Left lung (tissue), 10 donors: ENCODE measurements around the gene CCDC27. TPM values are rescaled to one million over a fixed set of nuclear protein-coding genes. Genes with fewer than 3 reads are reported as not detected.
A peak's percentile ranks its signal among the peaks of the same experiment; 100 is the strongest.

Source experiments
- ATAC-seq: fragments of 200-7000 bp; cut with Tn5 transposase; one replicate; pipeline ENCODE4 v1.9.1; 2020; ENCODE audit warnings: moderate library complexity
- DNase-seq, 4 donors: peaks; one replicate each; pipeline ENCODE4 v3.0.0-alpha.2; 2013 to 2020
- H3K27ac ChIP-seq, 2 donors: fragments of 200-600 bp; sonication (generic) in 1 of 2; one replicate each; pipeline versions ENCODE4 v1.5.0 to v1.8.0; 2020 to 2021
- H3K27me3 ChIP-seq, 2 donors: fragments of 200-600 bp; sonication (generic) in 1 of 2; one replicate each; pipeline versions ENCODE4 v1.5.0 to v1.8.0; 2020 to 2021
- H3K36me3 ChIP-seq, 2 donors: fragments of 200-600 bp; sonication (generic) in 1 of 2; one replicate each; pipeline versions ENCODE4 v1.5.0 to v1.8.0; 2020 to 2021
- H3K4me1 ChIP-seq, 2 donors: fragments of 200-600 bp; one replicate each; pipeline ENCODE4 v1.8.0; 2021
- H3K4me3 ChIP-seq, 2 donors: fragments of 200-600 bp; sonication (generic) in 1 of 2; one replicate each; pipeline versions ENCODE4 v1.5.0 to v1.8.0; 2020 to 2021; ENCODE audit warnings: mild to moderate bottlenecking in 1 of 2
- H3K9me3 ChIP-seq, 2 donors: fragments of 200-600 bp; sonication (generic) in 1 of 2; one replicate each; pipeline versions ENCODE4 v1.5.0 to v1.8.0; 2020 to 2021
- CTCF ChIP-seq, 2 donors: fragments of 200-600 bp; sonication (generic) in 1 of 2; IDR thresholded peaks; one replicate each; pipeline versions ENCODE4 v1.5.0 to v1.8.0; 2021; ENCODE audit warnings: antibody characterized with exemption in 2 of 2
- intact Hi-C, 2 donors: fragments of 100-400 bp; cut with DNase I; formaldehyde crosslinking; loops; one replicate each; pipeline versions ENCODE4 v1.11.2 to v1.14.2; 2022
- polyA plus RNA-seq, 6 donors: library from polyadenylated mRNA; unstranded; fragments of 120-200 nt; gene quantifications; one replicate each; pipeline ENCODE4 v1.2.1, GENCODE V29; 2013; ENCODE audit not compliant: insufficient read length in 6 of 6
- total RNA-seq, 2 donors: library from RNA; stranded (reverse); fragmentation: NEBNext Ultra II Directional; extraction: Animal tissue kit (Norgen Biotek cat#: 25700); gene quantifications; one replicate each; pipeline ENCODE4 v1.2.1, GENCODE V29; 2021
- donor health status: DM: no; HTN: yes; CAD: no.
- donor health status: DM: no; HTN: no; CAD: no.

The CCDC27 gene
- total and polyA plus RNA-seq, 8 donors = 0.17 to 0.31 (median 0.25) TPM; not detected in 2

DNA sequence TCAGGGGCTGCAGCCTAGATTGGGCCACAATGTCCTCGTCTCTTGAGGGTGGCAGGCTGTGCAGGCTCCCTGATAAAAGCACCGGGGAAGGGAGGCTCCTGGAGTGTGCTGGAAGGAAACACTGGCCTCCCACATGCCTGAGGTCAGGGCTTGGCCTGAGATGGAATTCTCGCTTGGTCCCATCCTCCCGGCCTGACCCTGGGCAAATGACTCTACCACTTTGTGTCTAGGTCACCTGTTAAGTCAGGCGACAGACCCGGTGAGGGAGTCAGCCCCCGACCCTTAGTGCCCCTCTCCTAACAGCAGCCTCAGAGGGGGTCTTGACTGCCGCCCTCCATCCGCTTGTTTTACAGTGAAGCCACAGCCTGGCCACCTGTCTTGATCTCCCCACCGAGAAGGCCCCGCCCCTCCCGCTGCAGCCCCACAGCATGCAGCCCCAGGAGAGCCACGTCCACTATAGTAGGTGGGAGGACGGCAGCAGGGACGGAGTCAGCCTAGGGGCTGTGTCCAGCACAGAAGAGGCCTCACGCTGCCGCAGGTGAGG is 22.8 kb downstream of the CCDC27 start:
- ATAC-seq (no peak), DNase-seq (no peak)
- intact Hi-C loops = no loop called here
- Histone ChIP-seq H3K27ac (no peak overlapping the region), H3K27me3 (peaks cover 0 to 35% of the 10 kb centered on the region in 2 donors), H3K9me3 (no peaks in the 10 kb centered on the region), H3K36me3 (peaks cover 0 to 23% of the 10 kb centered on the region in 2 donors), H3K4me3 (no peak overlapping the region), H3K4me1 (peaks cover 4 to 34% of the 10 kb centered on the region in 2 donors)
- no peak for TF ChIP-seq CTCF (IDR thresholded peaks at IDR 0.05)

DNA sequence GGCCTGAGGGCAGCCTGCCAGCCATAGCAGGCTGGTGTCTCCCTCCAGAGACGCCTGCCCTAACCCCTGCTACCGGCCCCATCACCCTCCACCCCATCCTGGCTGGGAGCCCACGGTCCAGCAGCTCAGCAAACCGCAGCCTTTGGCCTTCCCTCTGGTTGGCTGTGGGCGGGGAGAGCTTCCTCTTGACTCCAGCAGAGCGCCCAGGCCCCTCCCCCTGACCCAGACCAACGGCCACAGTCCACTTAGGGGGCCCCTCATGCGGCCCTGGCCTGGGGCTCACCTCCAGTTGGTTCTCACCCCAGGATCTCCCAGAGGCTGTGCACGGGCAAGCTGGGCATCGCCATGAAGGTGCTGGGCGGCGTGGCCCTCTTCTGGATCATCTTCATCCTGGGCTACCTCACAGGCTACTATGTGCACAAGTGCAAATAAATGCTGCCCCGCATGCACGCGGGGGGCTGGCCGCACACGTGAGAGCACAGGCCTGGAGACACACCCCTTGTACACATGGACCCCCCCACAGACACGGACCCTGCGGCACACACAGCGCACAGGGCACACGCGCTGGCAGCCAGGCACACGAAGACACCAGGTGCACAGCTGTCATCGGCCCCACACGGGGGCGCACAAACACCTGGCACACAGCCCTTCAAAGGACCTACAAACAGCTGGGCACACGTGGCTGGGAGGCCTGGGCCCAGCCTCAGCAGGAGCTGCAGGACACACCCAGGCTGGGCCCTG is 23.4 kb downstream of the CCDC27 start:
- Histone ChIP-seq H3K27ac (no peak overlapping the region), H3K4me1 (peaks cover 4 to 34% of the 10 kb centered on the region in 2 donors), H3K9me3 (no peaks in the 10 kb centered on the region), H3K4me3 (no peak overlapping the region), H3K27me3 (peaks cover 0 to 30% of the 10 kb centered on the region in 2 donors), H3K36me3 (peaks cover 0 to 29% of the 10 kb centered on the region in 2 donors)
- peak; percentile 12 for ATAC-seq
- intact Hi-C loops = no loop called here
- DNase-seq = peak in 3 of 4 donors; percentile 42 to 85 (median 59)
- no peak for TF ChIP-seq CTCF (IDR thresholded peaks at IDR 0.05)

- no peak for TF ChIP-seq CTCF (IDR thresholded peaks at IDR 0.05)
- peak in 2 of 4 donors; percentile 26 to 74 for DNase-seq
- H3K36me3 ChIP-seq = peaks cover 0 to 36% of the 10 kb centered on the region in 2 donors
- no peaks in the 10 kb centered on the region for H3K9me3 ChIP-seq
- H3K27me3 ChIP-seq = peaks cover 0 to 23% of the 10 kb centered on the region in 2 donors
- H3K27ac ChIP-seq = no peak overlapping the region
- no peak overlapping the region for H3K4me3 ChIP-seq
- intact Hi-C loops = no loop called here
- peak; percentile 4 for ATAC-seq
- H3K4me1 ChIP-seq = peaks cover 4 to 32% of the 10 kb centered on the region in 2 donors
These were observed 24.1 kb downstream of the CCDC27 start for GRCh38 chr1:3776231-3776961.

- Histone ChIP-seq H3K36me3 (peaks cover 0 to 44% of the 10 kb centered on the region in 2 donors), H3K4me1 (peaks cover 0 to 25% of the 10 kb centered on the region in 2 donors), H3K4me3 (no peak overlapping the region), H3K9me3 (no peaks in the 10 kb centered on the region), H3K27me3 (peaks cover 0 to 16% of the 10 kb centered on the region in 2 donors), H3K27ac (no peak overlapping the region)
- intact Hi-C loops = no loop called here
- DNase-seq (peak in 1 of 4 donors; percentile 60), ATAC-seq (no peak)
- TF ChIP-seq CTCF (IDR thresholded peaks at IDR 0.05) = no peak
These were observed 24.9 kb downstream of the CCDC27 start for GRCh38 chr1:3777078-3777547.
